Lung microvascular endothelial cell (primary cell): ENCODE data around the gene GAB2. TPM values are rescaled to one million over a fixed set of nuclear protein-coding genes. Genes with fewer than 3 reads are reported as not detected.
A peak's percentile ranks its signal among the peaks of the same experiment; 100 is the strongest.
"Not testable (repeated sequence)": the region's sequence is repeated elsewhere in the genome, so short reads cannot be mapped to it uniquely, and the experiment has no call there.

Experiments
- DNase-seq, 2 donors: peaks; one replicate each; pipeline versions ENCODE4 v3.0.0 to v3.0.0-alpha.2; 2010; ENCODE audit warnings: low read depth in 2 of 2
- total RNA-seq: library from RNA; depleted of rRNA; stranded (reverse); fragments of >200 nt; gene quantifications from 2 replicates; pipeline ENCODE4 v1.2.1, GENCODE V29; 2014

Gene GAB2
- total RNA-seq, 1 donor from 2014 or later = 21.2 TPM

- DNase-seq = peak in 1 of 2 donors; percentile 12
These were observed 163.8 kb downstream of the GAB2 start for GRCh38 chr11:78253797-78254196.

GRCh38 chr11:78251083-78251775 is 166.4 kb downstream of the GAB2 start:
- peak in 1 of 2 donors; percentile 50 for DNase-seq

- no peak for DNase-seq
These were observed 167.5 kb downstream of the GAB2 start for GRCh38 chr11:78250099-78250498.

GRCh38 chr11:78248903-78249302 is 168.7 kb downstream of the GAB2 start:
- DNase-seq = no peak

GRCh38 chr11:78248191-78248590 is 169.4 kb downstream of the GAB2 start:
- no peak for DNase-seq

GRCh38 chr11:78244546-78245255 is 172.9 kb downstream of the GAB2 start:
- DNase-seq = peak in 1 of 2 donors; percentile 52

- DNase-seq = no peak
These were observed 173.5 kb downstream of the GAB2 start for GRCh38 chr11:78244080-78244479.

GRCh38 chr11:78241475-78241874 is 176.1 kb downstream of the GAB2 start:
- no peak for DNase-seq

GRCh38 chr11:78239781-78240180 is 177.8 kb downstream of the GAB2 start:
- DNase-seq = no peak

- peak in 1 of 2 donors; percentile 52 for DNase-seq
These were observed 180.2 kb downstream of the GAB2 start for GRCh38 chr11:78237293-78238046.

GRCh38 chr11:78234006-78234405 is 183.6 kb downstream of the GAB2 start:
- no peak for DNase-seq

- not testable (repeated sequence) for DNase-seq
These were observed 184.6 kb downstream of the GAB2 start for GRCh38 chr11:78233046-78233445.

GRCh38 chr11:78231962-78232501 is 185.6 kb downstream of the GAB2 start:
- no peak for DNase-seq

GRCh38 chr11:78230161-78230877 is 187.3 kb downstream of the GAB2 start:
- peak in 1 of 2 donors; percentile 23 for DNase-seq

- no peak for DNase-seq
These were observed 188.5 kb downstream of the GAB2 start for GRCh38 chr11:78229106-78229505.

GRCh38 chr11:78228467-78228866 is 189.2 kb downstream of the GAB2 start:
- peak; percentile 74 to 81 for DNase-seq

GRCh38 chr11:78227921-78228320 is 189.7 kb downstream of the GAB2 start:
- DNase-seq = no peak

- DNase-seq = no peak
These were observed 190.6 kb downstream of the GAB2 start for GRCh38 chr11:78226684-78227680.

- DNase-seq = no peak
These were observed 192.7 kb downstream of the GAB2 start for GRCh38 chr11:78224906-78225420.

GRCh38 chr11:78224506-78224905 is 193.1 kb downstream of the GAB2 start:
- DNase-seq = no peak
